WTC11 (cell line): ENCODE data around the gene PLA2G2D.

Experiments used
- CREB1 ChIP-seq: sonication (generic); formaldehyde crosslinking; IDR thresholded peaks from 2 replicates; pipeline ENCODE4 v1.8.0; 2023; ENCODE audit warnings: mild to moderate bottlenecking, missing genetic modification reagents
- ESRRA ChIP-seq: sonication (generic); formaldehyde crosslinking; IDR thresholded peaks from 2 replicates; pipeline ENCODE4 v1.8.1; 2022; ENCODE audit warnings: mild to moderate bottlenecking, missing genetic modification reagents, borderline replicate concordance
- NFYB ChIP-seq: sonication (generic); formaldehyde crosslinking; conservative IDR thresholded peaks from 2 replicates; pipeline ENCODE4 v1.8.0; 2022; ENCODE audit warnings: low read depth, missing genetic modification reagents
- PRDM15 ChIP-seq: sonication (generic); formaldehyde crosslinking; IDR thresholded peaks from 2 replicates; pipeline ENCODE4 v1.8.0; 2022; ENCODE audit warnings: missing genetic modification reagents
- PRRX2 ChIP-seq: fragments of 250-450 bp; sonication (Bioruptor Pico); IDR thresholded peaks from 2 replicates; pipeline ENCODE4 v1.8.0; 2021; ENCODE audit warnings: mild to moderate bottlenecking
- TEAD4 ChIP-seq: sonication (generic); formaldehyde crosslinking; IDR thresholded peaks from 2 replicates; pipeline ENCODE4 v1.8.0; 2022; ENCODE audit warnings: mild to moderate bottlenecking, missing genetic modification reagents
- USF2 ChIP-seq: sonication (generic); formaldehyde crosslinking; IDR thresholded peaks from 2 replicates; pipeline ENCODE4 v1.8.1; 2023; ENCODE audit warnings: mild to moderate bottlenecking, missing genetic modification reagents, moderate library complexity
- ZNF121 ChIP-seq: sonication (generic); formaldehyde crosslinking; IDR thresholded peaks from 2 replicates; pipeline ENCODE4 v1.8.0; 2023; ENCODE audit warnings: missing genetic modification reagents
- ZNF512 ChIP-seq: sonication (generic); formaldehyde crosslinking; IDR thresholded peaks from 2 replicates; pipeline ENCODE4 v1.8.1; 2022; ENCODE audit warnings: missing genetic modification reagents, borderline replicate concordance
- TF ChIP-seq, protein P1 (sequence below): fragments of 200-600 bp; IDR thresholded peaks from 2 replicates; pipeline ENCODE4 v1.8.0; 2022; ENCODE audit warnings: antibody characterized with exemption

DNA sequence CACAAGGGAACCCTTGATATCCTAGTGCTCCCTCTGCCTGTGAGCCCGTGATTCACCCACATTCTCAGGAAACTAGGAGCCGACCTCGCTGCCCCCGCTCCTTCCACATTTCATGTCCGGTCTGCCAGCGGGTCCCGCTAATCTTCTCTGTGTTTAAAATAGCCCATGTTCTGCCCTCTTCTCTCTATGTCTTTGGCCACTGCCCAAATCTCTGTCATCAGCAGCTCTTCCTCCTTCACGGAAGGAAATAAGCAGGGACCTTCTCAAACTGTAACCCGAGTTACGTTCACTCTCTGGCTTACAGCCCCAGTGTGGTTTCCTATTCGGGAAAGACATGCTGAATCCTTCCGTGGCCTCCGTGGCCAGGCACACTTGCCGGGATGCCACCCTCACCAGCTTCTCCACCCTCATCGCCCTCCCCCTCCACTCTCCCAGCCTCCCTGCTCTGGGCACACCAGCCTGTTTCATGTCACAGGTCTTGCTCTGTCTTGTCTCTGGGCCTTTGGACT lies 45.4 kb upstream of the PLA2G2D start:
- TF ChIP-seq ESRRA (CRISPR knock-in tag) = no peak
- TF ChIP-seq, protein P1, sequence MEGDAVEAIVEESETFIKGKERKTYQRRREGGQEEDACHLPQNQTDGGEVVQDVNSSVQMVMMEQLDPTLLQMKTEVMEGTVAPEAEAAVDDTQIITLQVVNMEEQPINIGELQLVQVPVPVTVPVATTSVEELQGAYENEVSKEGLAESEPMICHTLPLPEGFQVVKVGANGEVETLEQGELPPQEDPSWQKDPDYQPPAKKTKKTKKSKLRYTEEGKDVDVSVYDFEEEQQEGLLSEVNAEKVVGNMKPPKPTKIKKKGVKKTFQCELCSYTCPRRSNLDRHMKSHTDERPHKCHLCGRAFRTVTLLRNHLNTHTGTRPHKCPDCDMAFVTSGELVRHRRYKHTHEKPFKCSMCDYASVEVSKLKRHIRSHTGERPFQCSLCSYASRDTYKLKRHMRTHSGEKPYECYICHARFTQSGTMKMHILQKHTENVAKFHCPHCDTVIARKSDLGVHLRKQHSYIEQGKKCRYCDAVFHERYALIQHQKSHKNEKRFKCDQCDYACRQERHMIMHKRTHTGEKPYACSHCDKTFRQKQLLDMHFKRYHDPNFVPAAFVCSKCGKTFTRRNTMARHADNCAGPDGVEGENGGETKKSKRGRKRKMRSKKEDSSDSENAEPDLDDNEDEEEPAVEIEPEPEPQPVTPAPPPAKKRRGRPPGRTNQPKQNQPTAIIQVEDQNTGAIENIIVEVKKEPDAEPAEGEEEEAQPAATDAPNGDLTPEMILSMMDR = no peak
- no peak for TF ChIP-seq ZNF512 (CRISPR knock-in tag)
- TF ChIP-seq PRRX2 (CRISPR knock-in tag) = no peak
- TF ChIP-seq PRDM15 (CRISPR knock-in tag) = no peak
- no peak for TF ChIP-seq TEAD4 (CRISPR knock-in tag)
- no peak for TF ChIP-seq USF2
- no peak for TF ChIP-seq NFYB (CRISPR knock-in tag)
- TF ChIP-seq ZNF121 (CRISPR knock-in tag) = no peak
- TF ChIP-seq CREB1 (CRISPR knock-in tag) = no peak
